Osteoblast (primary cell): ENCODE data around the gene SLC25A31. TPM values are rescaled to one million over a fixed set of nuclear protein-coding genes. Genes with fewer than 3 reads are reported as not detected.

Experiments
- DNase-seq: peaks from one replicate; pipeline ENCODE4 v3.0.0; 2011; ENCODE audit warnings: low spot score, mixed read lengths; ENCODE audit not compliant: insufficient read length; ENCODE audit errors: missing footprints
- H2AFZ ChIP-seq: 2 replicates; pipeline ENCODE4 v1.6.0; 2011; ENCODE audit warnings: mild to moderate bottlenecking, low read length
- H3K27ac ChIP-seq: 2 replicates; pipeline ENCODE4 v1.5.1; 2011; ENCODE audit warnings: mild to moderate bottlenecking, low read depth, low read length, moderate library complexity
- H3K27me3 ChIP-seq: 2 replicates; pipeline ENCODE4 v1.6.0; 2012; ENCODE audit warnings: mild to moderate bottlenecking, control low read depth, inconsistent platforms, low read length, moderate library complexity; ENCODE audit not compliant: insufficient read depth
- H3K36me3 ChIP-seq: 2 replicates; pipeline ENCODE4 v1.5.1; 2011; ENCODE audit warnings: mild to moderate bottlenecking, low read length, control low read depth, moderate library complexity; ENCODE audit not compliant: insufficient read depth
- H3K4me1 ChIP-seq: 2 replicates; pipeline ENCODE4 v1.5.1; 2011; ENCODE audit warnings: mild to moderate bottlenecking, low read length, control low read depth, moderate library complexity; ENCODE audit not compliant: insufficient read depth
- H3K4me2 ChIP-seq: 2 replicates; pipeline ENCODE4 v1.6.0; 2011; ENCODE audit warnings: mild to moderate bottlenecking, low read length; ENCODE audit not compliant: insufficient read depth
- H3K4me3 ChIP-seq: fragments of 200-600 bp; sonication (generic); 3 replicates; pipeline ENCODE4 v1.5.1; 2012; ENCODE audit warnings: mild to moderate bottlenecking, low read length, inconsistent platforms; ENCODE audit not compliant: insufficient read depth
- H3K79me2 ChIP-seq: 2 replicates; pipeline ENCODE4 v1.6.0; 2012; ENCODE audit warnings: mild to moderate bottlenecking, low read length, control low read depth, inconsistent platforms; ENCODE audit not compliant: insufficient read depth
- H3K9me3 ChIP-seq: 2 replicates; pipeline ENCODE4 v1.5.1; 2011; ENCODE audit warnings: low read depth, low read length, control low read depth
- H4K20me1 ChIP-seq: 2 replicates; pipeline ENCODE4 v1.6.0; 2012; ENCODE audit warnings: mild to moderate bottlenecking, low read length, control low read depth; ENCODE audit not compliant: insufficient read depth
- total RNA-seq: library from RNA; depleted of rRNA; stranded (reverse); fragments of >200 nt; gene quantifications from 2 replicates; pipeline ENCODE4 v1.2.3, GENCODE V29; 2012
- TF ChIP-seq, protein P1 (sequence below): IDR thresholded peaks from 2 replicates; pipeline ENCODE4 v1.5.1; 2011; ENCODE audit warnings: mild to moderate bottlenecking, low read depth, low read length, moderate library complexity; ENCODE audit errors: extremely low read depth

The SLC25A31 gene
- total RNA-seq, 1 donor = not detected

DNA sequence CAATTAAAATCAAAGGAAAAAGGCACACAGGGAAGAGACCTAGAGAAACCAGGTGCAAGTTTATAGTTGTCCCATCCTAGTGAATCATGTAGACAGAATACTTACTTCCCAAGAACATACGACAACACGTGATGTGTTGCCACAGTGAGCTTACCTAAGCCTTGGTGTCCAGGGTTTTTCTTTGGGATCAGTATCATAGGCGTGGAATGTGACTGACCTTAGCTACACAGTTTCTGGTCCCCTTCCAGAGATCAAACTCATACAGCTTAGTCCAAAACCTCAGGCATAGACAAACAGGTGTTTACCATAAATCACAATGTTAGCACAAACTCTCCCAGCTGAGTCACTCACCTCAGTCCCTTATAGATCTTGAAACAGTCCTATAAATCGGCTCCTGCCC lies 17.7 kb downstream of the SLC25A31 start:
- TF ChIP-seq, protein P1, sequence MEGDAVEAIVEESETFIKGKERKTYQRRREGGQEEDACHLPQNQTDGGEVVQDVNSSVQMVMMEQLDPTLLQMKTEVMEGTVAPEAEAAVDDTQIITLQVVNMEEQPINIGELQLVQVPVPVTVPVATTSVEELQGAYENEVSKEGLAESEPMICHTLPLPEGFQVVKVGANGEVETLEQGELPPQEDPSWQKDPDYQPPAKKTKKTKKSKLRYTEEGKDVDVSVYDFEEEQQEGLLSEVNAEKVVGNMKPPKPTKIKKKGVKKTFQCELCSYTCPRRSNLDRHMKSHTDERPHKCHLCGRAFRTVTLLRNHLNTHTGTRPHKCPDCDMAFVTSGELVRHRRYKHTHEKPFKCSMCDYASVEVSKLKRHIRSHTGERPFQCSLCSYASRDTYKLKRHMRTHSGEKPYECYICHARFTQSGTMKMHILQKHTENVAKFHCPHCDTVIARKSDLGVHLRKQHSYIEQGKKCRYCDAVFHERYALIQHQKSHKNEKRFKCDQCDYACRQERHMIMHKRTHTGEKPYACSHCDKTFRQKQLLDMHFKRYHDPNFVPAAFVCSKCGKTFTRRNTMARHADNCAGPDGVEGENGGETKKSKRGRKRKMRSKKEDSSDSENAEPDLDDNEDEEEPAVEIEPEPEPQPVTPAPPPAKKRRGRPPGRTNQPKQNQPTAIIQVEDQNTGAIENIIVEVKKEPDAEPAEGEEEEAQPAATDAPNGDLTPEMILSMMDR = no peak

DNA sequence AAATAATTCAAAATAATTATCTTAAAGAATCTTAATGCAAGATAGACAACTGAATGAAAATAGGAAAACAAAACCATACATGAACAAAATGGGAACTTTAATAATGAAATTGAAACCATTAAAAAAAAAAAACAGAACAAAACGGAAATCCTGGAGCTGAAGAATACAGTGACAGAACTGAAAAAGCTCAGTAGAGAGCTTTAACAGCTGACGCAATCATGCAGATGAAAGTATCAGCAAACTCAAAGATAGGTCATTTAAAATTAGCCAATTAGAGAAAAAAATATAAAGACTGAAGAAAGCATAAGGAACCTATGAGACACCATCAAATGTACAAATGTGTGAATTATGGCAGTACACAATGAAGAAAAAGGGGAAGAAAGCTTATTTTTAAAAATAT lies 18.8 kb downstream of the SLC25A31 start:
- Histone ChIP-seq H3K9me3 (no peaks in the 10 kb centered on the region), H2AFZ (no peak overlapping the region), H3K79me2 (no peaks in the 10 kb centered on the region), H3K27ac (no peak overlapping the region), H3K27me3 (no peaks in the 10 kb centered on the region), H3K4me1 (no peaks in the 10 kb centered on the region), H4K20me1 (no peaks in the 10 kb centered on the region), H3K36me3 (no peaks in the 10 kb centered on the region), H3K4me3 (no peak overlapping the region), H3K4me2 (no peak overlapping the region)
- DNase-seq = no peak
- TF ChIP-seq, protein P1 = no peak

More for the DNA sequence above, 17.7 kb downstream of the SLC25A31 start:
- Histone ChIP-seq H3K4me3 (no peak overlapping the region), H3K36me3 (no peaks in the 10 kb centered on the region), H3K4me2 (no peak overlapping the region), H3K27me3 (no peaks in the 10 kb centered on the region), H3K27ac (no peak overlapping the region), H3K9me3 (no peaks in the 10 kb centered on the region), H4K20me1 (no peaks in the 10 kb centered on the region), H3K79me2 (no peaks in the 10 kb centered on the region), H3K4me1 (no peaks in the 10 kb centered on the region), H2AFZ (no peak overlapping the region)
- no peak for DNase-seq

DNA sequence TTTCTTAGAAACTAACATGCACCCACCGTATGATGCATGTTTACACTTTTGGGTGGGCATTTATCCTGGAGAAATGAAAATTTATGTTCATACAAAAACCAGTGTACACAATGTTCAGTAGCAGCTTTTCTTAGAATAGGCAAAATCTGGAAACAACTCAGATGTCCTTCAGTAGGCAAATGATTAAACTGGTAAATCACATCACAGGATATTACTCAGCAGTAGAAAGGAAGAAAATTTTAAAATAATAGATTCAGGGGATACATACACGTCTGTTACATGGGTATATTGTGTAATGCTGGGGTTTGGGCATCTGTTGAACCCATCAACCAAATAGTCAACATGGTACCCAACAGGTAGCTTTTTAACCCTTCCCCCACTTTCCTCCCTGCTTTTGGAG lies 26.7 kb downstream of the SLC25A31 start:
- H3K79me2 ChIP-seq = no peaks in the 10 kb centered on the region
- no peak overlapping the region for H3K4me3 ChIP-seq
- no peak overlapping the region for H3K27ac ChIP-seq
- H3K4me1 ChIP-seq = no peaks in the 10 kb centered on the region
- H3K4me2 ChIP-seq = no peak overlapping the region
- no peak for DNase-seq
- TF ChIP-seq, protein P1 = no peak
- no peaks in the 10 kb centered on the region for H3K27me3 ChIP-seq
- H4K20me1 ChIP-seq = no peaks in the 10 kb centered on the region
- no peaks in the 10 kb centered on the region for H3K9me3 ChIP-seq
- no peak overlapping the region for H2AFZ ChIP-seq
- H3K36me3 ChIP-seq = no peaks in the 10 kb centered on the region

DNA sequence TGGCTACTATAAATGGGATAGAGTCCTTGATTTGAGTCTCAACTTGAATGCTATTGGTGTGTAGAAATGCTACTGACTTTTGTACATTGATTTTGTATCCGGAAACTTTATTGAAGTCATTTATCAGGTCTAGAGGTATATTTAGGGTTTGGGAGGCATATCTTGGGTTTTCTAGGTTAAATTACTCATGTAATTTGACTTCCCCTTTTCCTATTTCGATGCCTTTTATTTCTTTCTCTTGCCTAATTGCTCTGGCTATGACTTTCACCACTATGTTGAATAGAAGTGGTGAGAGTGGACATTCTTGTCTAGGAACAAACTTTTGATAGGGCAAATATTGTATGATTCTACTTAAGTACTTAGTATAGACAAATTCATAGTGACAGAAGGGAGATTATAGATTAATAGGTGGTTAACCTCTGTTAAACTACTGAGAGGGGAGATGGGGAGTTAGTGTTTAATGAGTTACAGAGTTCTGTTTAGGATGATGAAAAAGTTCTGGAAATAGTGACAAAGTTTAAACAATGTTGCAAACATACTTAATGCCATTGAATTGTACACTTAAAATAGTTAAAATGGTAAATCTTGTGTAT lies 29.1 kb downstream of the SLC25A31 start:
- no peak for DNase-seq
- Histone ChIP-seq H2AFZ (no peak overlapping the region), H3K9me3 (no peaks in the 10 kb centered on the region), H3K4me3 (no peak overlapping the region), H3K4me2 (no peak overlapping the region), H4K20me1 (no peaks in the 10 kb centered on the region), H3K27ac (no peak overlapping the region), H3K79me2 (no peaks in the 10 kb centered on the region), H3K27me3 (no peaks in the 10 kb centered on the region), H3K4me1 (no peaks in the 10 kb centered on the region), H3K36me3 (no peaks in the 10 kb centered on the region)
- TF ChIP-seq, protein P1 = no peak
